Tibial nerve (tissue), 3 donors: ENCODE results near the gene AGPAT2.

Source experiments
- CTCF ChIP-seq, 5 experiments: fragments of 200-600 bp in 3 of 5; fragments of 450-650 bp in 2 of 5; sonication (generic) in 3 of 5; IDR thresholded peaks; one replicate each; pipeline ENCODE4 v1.5.1; 2016 to 2019; ENCODE audit warnings: antibody characterized with exemption in 5 of 5, mild to moderate bottlenecking in 3 of 5, moderate library complexity in 2 of 5
- POLR2A ChIP-seq, 2 donors: fragments of 450-650 bp; IDR thresholded peaks; one replicate each; pipeline ENCODE4 v1.6.1; 2017; ENCODE audit warnings: antibody characterized with exemption in 2 of 2, mild to moderate bottlenecking in 2 of 2, moderate library complexity in 2 of 2

GRCh38 chr9:136658849-136659535 is 28.3 kb downstream of the AGPAT2 start:
- TF ChIP-seq CTCF (IDR thresholded peaks at IDR 0.05) (no peak), POLR2A (IDR thresholded peaks at IDR 0.05) (no peak)
